ENCODE results near the gene TIMM10. TPM values are rescaled to one million over a fixed set of nuclear protein-coding genes. Genes with fewer than 3 reads are reported as not detected.
"Not testable (repeated sequence)": the region's sequence is repeated elsewhere in the genome, so short reads cannot be mapped to it uniquely, and the experiment has no call there.

TIMM10 gene
- total RNA-seq, 1 experiment from 2014 or later = 80.3 TPM

- TF ChIP-seq CTCF (IDR thresholded peaks at IDR 0.05; ENCODE audit: unreplicated experiment) = no peak
- ChIA-PET POLR2A (no interaction called here), CTCF (interaction anchor here (0.9 to 1.4 kb wide), 4 partner anchors 12 to 102 kb away, joined by 3 read pairs; no protein-coding TSS in a partner anchor)
- Mint-ChIP-seq H3K36me3 (ENCODE audit: insufficient read depth, unreplicated experiment) (no peaks in the 10 kb centered on the region), H3K27me3 (ENCODE audit: insufficient read depth, unreplicated experiment) (peaks cover 43% of the 10 kb centered on the region), H3K9me3 (ENCODE audit: unreplicated experiment) (no peaks in the 10 kb centered on the region), H3K27ac (ENCODE audit: low read depth, unreplicated experiment) (no peak overlapping the region), H3K4me3 (ENCODE audit: unreplicated experiment) (no peak overlapping the region), H3K4me1 (ENCODE audit: insufficient read depth, unreplicated experiment) (no peaks in the 10 kb centered on the region)
- no peak for DNase-seq (ENCODE audit: unreplicated experiment)
- intact Hi-C loops (cut with micrococcal nuclease) = loop anchor here (10.0 kb wide), 1 partner anchor 975 kb away; no protein-coding TSS in a partner anchor
- no TSS peak for BruUV-seq (replicated peaks)
Measured at GRCh38 chr11:57539342-57539741, 8.8 kb upstream of the TIMM10 start.

GRCh38 chr11:57536947-57537619 is 6.5 kb upstream of the TIMM10 start, which contains the start of gene SMTNL1:
SMTNL1 (plus strand) TSS chr11:57537595; CDS start chr11:57542643, 5,048 bp downstream.
- no TSS peak for BruUV-seq (replicated peaks)
- H3K4me3 Mint-ChIP-seq (ENCODE audit: unreplicated experiment) = no peak within 1 kb of the TSS
- intact Hi-C loops (cut with micrococcal nuclease) = loop anchor here (10.0 kb wide), 1 partner anchor 978 kb away; no protein-coding TSS in a partner anchor
- ChIA-PET POLR2A (interaction anchor here (0.7 kb wide), 1 partner anchor 135 kb away, joined by 3 read pairs; no protein-coding TSS in a partner anchor), CTCF (interaction anchor here (0.6 to 2.1 kb wide), 7 partner anchors 9 to 203 kb away, joined by 3 to 10 read pairs (median 4); partner anchors contain the start of gene UBE2L6)
- H3K27me3 Mint-ChIP-seq (ENCODE audit: insufficient read depth, unreplicated experiment) = peaks cover 24% of the 10 kb centered on the region
- H3K27ac Mint-ChIP-seq (ENCODE audit: low read depth, unreplicated experiment) = no peak within 1 kb of the TSS
- no peaks in the 10 kb centered on the region for H3K36me3 Mint-ChIP-seq (ENCODE audit: insufficient read depth, unreplicated experiment)
- H3K4me1 Mint-ChIP-seq (ENCODE audit: insufficient read depth, unreplicated experiment) = no peaks in the 10 kb centered on the region
- DNase-seq (ENCODE audit: unreplicated experiment) = no peak
- H3K9me3 Mint-ChIP-seq (ENCODE audit: unreplicated experiment) = no peaks in the 10 kb centered on the region
- no peak for TF ChIP-seq CTCF (IDR thresholded peaks at IDR 0.05; ENCODE audit: unreplicated experiment)

- H3K36me3 Mint-ChIP-seq (ENCODE audit: insufficient read depth, unreplicated experiment); BruUV-seq (replicated peaks); DNase-seq (ENCODE audit: unreplicated experiment); H3K9me3 Mint-ChIP-seq (ENCODE audit: unreplicated experiment); POLR2A ChIA-PET; H3K27ac Mint-ChIP-seq (ENCODE audit: low read depth, unreplicated experiment); H3K4me1 Mint-ChIP-seq (ENCODE audit: insufficient read depth, unreplicated experiment); H3K4me3 Mint-ChIP-seq (ENCODE audit: unreplicated experiment): not testable (repeated sequence)
- CTCF ChIA-PET = interaction anchor here (0.7 to 2.3 kb wide), 6 partner anchors 15 to 990 kb away, joined by 3 to 14 read pairs (median 4); partner anchors contain the start of gene UBE2L6
- intact Hi-C loops (cut with micrococcal nuclease) = loop anchor here (10.0 kb wide), 1 partner anchor 980 kb away; no protein-coding TSS in a partner anchor
- H3K27me3 Mint-ChIP-seq (ENCODE audit: insufficient read depth, unreplicated experiment) = peaks cover 24% of the 10 kb centered on the region
Measured at GRCh38 chr11:57534449-57534848, 3.9 kb upstream of the TIMM10 start.

- peaks cover 11% of the 10 kb centered on the region for H3K4me1 Mint-ChIP-seq (ENCODE audit: insufficient read depth, unreplicated experiment)
- H3K4me3 Mint-ChIP-seq (ENCODE audit: unreplicated experiment) = peak overlapping the region; percentile 96
- peaks cover 10% of the 10 kb centered on the region for H3K36me3 Mint-ChIP-seq (ENCODE audit: insufficient read depth, unreplicated experiment)
- no peak for DNase-seq (ENCODE audit: unreplicated experiment)
- H3K27me3 Mint-ChIP-seq (ENCODE audit: insufficient read depth, unreplicated experiment) = peaks cover 2% of the 10 kb centered on the region
- no peaks in the 10 kb centered on the region for H3K9me3 Mint-ChIP-seq (ENCODE audit: unreplicated experiment)
- intact Hi-C loops (cut with micrococcal nuclease) = loop anchor here (1.0 to 10.0 kb wide), 3 partner anchors 39 to 985 kb away; no protein-coding TSS in a partner anchor
- ChIA-PET POLR2A (interaction anchor here (0.9 to 2.2 kb wide), 11 partner anchors 15 to 1615 kb away, joined by 3 to 11 read pairs (median 4); partner anchors contain the start of genes CLP1, MED19, SLC43A1 and SLC43A3), CTCF (interaction anchor here (0.6 to 8.1 kb wide), 12 partner anchors 15 to 1038 kb away, joined by 3 to 254 read pairs (median 4); partner anchors contain the start of genes RTN4RL2 and SLC43A1)
- TF ChIP-seq CTCF (IDR thresholded peaks at IDR 0.05; ENCODE audit: unreplicated experiment) = no peak
- no TSS peak for BruUV-seq (replicated peaks)
- peak overlapping the region; percentile 79 for H3K27ac Mint-ChIP-seq (ENCODE audit: low read depth, unreplicated experiment)
Measured at GRCh38 chr11:57530215-57530595, 349 bp downstream of the TIMM10 start.

All from MCF 10A (cell line).